Panc1 (cell line): ENCODE data around the gene KIF26A. TPM values are rescaled to one million over a fixed set of nuclear protein-coding genes. Genes with fewer than 3 reads are reported as not detected.

Experiments
- ATAC-seq: fragments of 200-7000 bp; cut with Tn5 transposase; 2 replicates; pipeline ENCODE4 v1.9.1; 2020; ENCODE audit warnings: mild to moderate bottlenecking, moderate library complexity
- BruUV-seq: library from RNA; stranded (reverse); fragments of 400-500 nt; replicated peaks from 2 replicates; lab custom pipeline; 2021; lab: Mats Ljungman, UMichigan
- CTCF ChIA-PET: fragments of 300-600 bp; sonication (Branson Sonifier 250); formaldehyde crosslinking; loops from one replicate; lab custom pipeline; 2022; ENCODE audit warnings: antibody characterized with exemption; lab: Charles Lee
- POLR2A ChIA-PET: fragments of 300-600 bp; sonication (Branson Sonifier 250); formaldehyde crosslinking; loops from one replicate; lab custom pipeline; 2022; ENCODE audit warnings: antibody characterized with exemption; lab: Charles Lee
- DNase-seq: peaks from one replicate; pipeline ENCODE4 v3.0.0-alpha.2; 2010; ENCODE audit warnings: low read depth, low spot score
- H3K27ac ChIP-seq: 2 replicates; pipeline ENCODE4 v1.5.1; 2011; ENCODE audit warnings: mild to moderate bottlenecking, low read length, inconsistent platforms
- H3K27me3 ChIP-seq: fragments of 200-500 bp; sonication (Bioruptor generic); 2 replicates; pipeline ENCODE4 v1.6.0; 2014; ENCODE audit warnings: low read length, inconsistent platforms; ENCODE audit not compliant: control insufficient read depth, insufficient read depth
- H3K36me3 ChIP-seq: fragments of 200-500 bp; sonication (Bioruptor generic); 2 replicates; pipeline ENCODE4 v1.5.1; 2014; ENCODE audit warnings: inconsistent platforms, mild to moderate bottlenecking, low read length, moderate library complexity; ENCODE audit not compliant: control insufficient read depth, insufficient read depth
- H3K4me1 ChIP-seq: 2 replicates; pipeline ENCODE4 v1.5.1; 2011; ENCODE audit warnings: inconsistent platforms, mild to moderate bottlenecking, low read length, moderate library complexity; ENCODE audit not compliant: control insufficient read depth, insufficient read depth
- H3K4me3 ChIP-seq, 2 experiments: 2 replicates each; pipeline ENCODE4 v1.5.1; 2011 to 2012; ENCODE audit warnings: low read depth in 2 of 2, low read length in 2 of 2, mild to moderate bottlenecking in 2 of 2, inconsistent platforms in 1 of 2, moderate library complexity in 1 of 2
- H3K9me3 ChIP-seq: fragments of 200-500 bp; sonication (Bioruptor generic); 2 replicates; pipeline ENCODE4 v1.5.1; 2014; ENCODE audit warnings: low read depth, mild to moderate bottlenecking, inconsistent platforms, low read length, moderate library complexity; ENCODE audit not compliant: control insufficient read depth, insufficient read depth
- CTCF ChIP-seq: fragments of 450-650 bp; IDR thresholded peaks from 2 replicates; pipeline ENCODE4 v1.5.1; 2017; ENCODE audit warnings: mild to moderate bottlenecking
- POLR2AphosphoS5 ChIP-seq: IDR thresholded peaks from 2 replicates; pipeline ENCODE4 v1.6.1; 2012; ENCODE audit warnings: mild to moderate bottlenecking, low read depth, low read length, moderate library complexity
- REST ChIP-seq, 2 experiments: IDR thresholded peaks; 2 replicates each; pipeline ENCODE4 v1.6.1; 2011 to 2012; ENCODE audit warnings: low read depth in 2 of 2, control low read depth in 1 of 2, low read length in 1 of 2, mild to moderate bottlenecking in 1 of 2, moderate library complexity in 1 of 2; ENCODE audit not compliant: insufficient read depth in 1 of 2
- SIN3A ChIP-seq: IDR thresholded peaks from 2 replicates; pipeline ENCODE4 v1.6.1; 2012; ENCODE audit warnings: low read depth, mild to moderate bottlenecking, low read length, moderate library complexity, borderline replicate concordance; ENCODE audit not compliant: insufficient read depth
- TCF7L2 ChIP-seq: IDR thresholded peaks from 2 replicates; pipeline ENCODE4 v1.6.1; 2011; ENCODE audit warnings: mild to moderate bottlenecking, low read depth, low read length, inconsistent platforms
- in situ Hi-C: cut with HindIII; loops from 2 replicates; pipeline ENCODE4 v1.10.0; 2016; ENCODE audit warnings: low sequenced_read_pairs, low pct_unique_long_range_greater_than_20kb
- intact Hi-C: fragments of 100-400 bp; cut with micrococcal nuclease; formaldehyde crosslinking; loops from one replicate; pipeline ENCODE4 v1.10.0; 2022; ENCODE audit not compliant: unreplicated experiment
- total RNA-seq: library from RNA; stranded (reverse); gene quantifications from one replicate; pipeline ENCODE4 v1.2.1, GENCODE V29; 2021; ENCODE audit not compliant: unreplicated experiment

KIF26A gene
- total RNA-seq, 1 experiment from 2014 or later = 4.4 TPM

GRCh38 chr14:104102282-104102914 is 36.0 kb upstream of the KIF26A start:
- BruUV-seq = no TSS peak

GRCh38 chr14:104103061-104103445 is 35.3 kb upstream of the KIF26A start:
- no TSS peak for BruUV-seq
- H3K9me3 ChIP-seq = no peaks in the 10 kb centered on the region
- H3K36me3 ChIP-seq = no peaks in the 10 kb centered on the region
- intact Hi-C loops = no loop called here
- DNase-seq (no peak), ATAC-seq (no peak)
- no peak for TF ChIP-seq REST (IDR thresholded peaks at IDR 0.05; ENCODE audit: insufficient read depth in 1 of 2, low read depth in 2 of 2, low read length in 1 of 2)
- TF ChIP-seq TCF7L2 = no peak
- TF ChIP-seq POLR2AphosphoS5 = no peak
- TF ChIP-seq SIN3A = no peak
- TF ChIP-seq CTCF = no peak
- no peak overlapping the region for H3K27ac ChIP-seq
- H3K4me1 ChIP-seq = no peaks in the 10 kb centered on the region
- in situ Hi-C loops = no loop called here
- H3K27me3 ChIP-seq = no peaks in the 10 kb centered on the region
- ChIA-PET CTCF (no interaction called here), POLR2A (no interaction called here)
- H3K4me3 ChIP-seq = no peak overlapping the region

More at GRCh38 chr14:104102282-104102914, 36.0 kb upstream of the KIF26A start:
- DNase-seq (no peak), ATAC-seq (no peak)
- intact Hi-C loops (no loop called here), in situ Hi-C loops (no loop called here)
- H3K4me3 ChIP-seq = no peak overlapping the region
- no peaks in the 10 kb centered on the region for H3K9me3 ChIP-seq
- no peaks in the 10 kb centered on the region for H3K36me3 ChIP-seq
- H3K27ac ChIP-seq = no peak overlapping the region
- POLR2A ChIA-PET = no interaction called here
- H3K4me1 ChIP-seq = no peaks in the 10 kb centered on the region
- CTCF ChIA-PET = no interaction called here
- TF ChIP-seq POLR2AphosphoS5 (no peak), TCF7L2 (no peak), CTCF (no peak)
- H3K27me3 ChIP-seq = no peaks in the 10 kb centered on the region
